SK-N-MC (cell line): ENCODE results near the gene FAM43B.

Source experiments
- EZH2 ChIP-seq: fragments of 200-600 bp; sonication (generic); IDR thresholded peaks from one replicate; pipeline ENCODE4 v1.6.1; 2017; ENCODE audit warnings: antibody characterized with exemption
- FOXP2 ChIP-seq: optimal IDR thresholded peaks from 2 replicates; pipeline ENCODE3; 2011; ENCODE audit warnings: mild to moderate bottlenecking, moderate library complexity; ENCODE audit not compliant: insufficient read depth; ENCODE audit errors: extremely low read length, control extremely low read depth
- POLR2AphosphoS5 ChIP-seq: IDR thresholded peaks from 2 replicates; pipeline ENCODE4 v1.6.1; 2012; ENCODE audit warnings: mild to moderate bottlenecking, low read depth, low read length, borderline replicate concordance

DNA sequence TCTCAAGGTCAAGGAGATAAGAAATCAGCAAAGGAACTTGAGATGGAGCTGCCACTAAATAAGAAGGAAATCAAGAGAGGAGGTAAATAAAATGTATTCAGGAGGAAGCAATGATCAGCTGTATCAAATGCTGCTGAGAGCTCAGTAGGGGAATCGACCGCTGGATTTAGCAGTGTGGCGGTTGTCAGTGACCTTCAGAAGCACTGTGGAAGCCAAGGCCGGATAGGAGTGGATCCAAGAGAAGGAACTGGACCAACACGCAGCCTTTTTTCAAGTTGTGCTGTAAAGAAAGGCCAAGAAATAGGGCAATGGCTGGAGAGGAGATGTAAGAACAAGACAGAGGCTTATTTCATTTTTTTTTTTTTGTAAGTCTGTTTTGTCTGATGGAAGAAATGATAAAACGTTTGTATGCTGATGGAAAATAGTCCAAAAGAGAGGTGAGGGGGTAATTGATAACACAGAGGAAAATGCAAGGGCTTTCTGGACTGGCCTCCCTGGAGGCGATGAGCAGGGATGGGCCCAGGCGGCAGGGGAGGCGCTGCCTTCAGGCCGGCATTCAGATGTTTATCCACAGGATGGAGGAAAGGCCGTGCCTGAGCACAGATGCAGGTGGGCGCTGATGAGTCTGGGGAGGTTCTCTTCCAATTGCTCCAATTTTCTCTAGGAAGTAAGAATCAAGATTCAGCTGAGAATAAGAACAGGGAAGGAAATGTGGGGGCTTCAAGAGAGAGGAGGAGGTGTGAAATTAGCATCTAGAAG is 17.5 kb upstream of the FAM43B start:
- no peak for TF ChIP-seq POLR2AphosphoS5
- no peak for TF ChIP-seq EZH2
- TF ChIP-seq FOXP2: no peak
